GM19372 (cell line): ENCODE measurements around the gene ICAM3.

Experiments used
- ATAC-seq: cut with Tn5 transposase; IDR thresholded peaks from one replicate; pipeline ENCODE4 v1.9.1; 2021; ENCODE audit warnings: mild to moderate bottlenecking, low read depth, moderate library complexity; ENCODE audit not compliant: unreplicated experiment

The ICAM3 gene

GRCh38 chr19:10321874-10322835 is 17.3 kb downstream of the ICAM3 start:
- ATAC-seq: no peak

GRCh38 chr19:10321417-10321797 is 18.0 kb downstream of the ICAM3 start:
- ATAC-seq: no peak

GRCh38 chr19:10320602-10321416 is 18.6 kb downstream of the ICAM3 start:
- ATAC-seq: no peak

GRCh38 chr19:10318807-10319682 is 20.4 kb downstream of the ICAM3 start:
- ATAC-seq: no peak

- no peak for ATAC-seq
Measured at GRCh38 chr19:10317857-10318462, 21.5 kb downstream of the ICAM3 start.

- no peak for ATAC-seq
Measured at GRCh38 chr19:10317045-10317856, 22.2 kb downstream of the ICAM3 start.

- ATAC-seq: no peak
Measured at GRCh38 chr19:10316229-10317044, 23.0 kb downstream of the ICAM3 start.

GRCh38 chr19:10315335-10316214 is 23.8 kb downstream of the ICAM3 start, which contains the start of gene FDX2:
FDX2 (minus strand) TSS chr19:10316015; CDS start chr19:10315996, 19 bp downstream.
- ATAC-seq: peak; percentile 56

- no peak for ATAC-seq
Measured at GRCh38 chr19:10309423-10309822, 30.0 kb downstream of the ICAM3 start, which contains the start of gene ZGLP1. ZGLP1 (minus strand) TSS chr19:10309815.

GRCh38 chr19:10306327-10306726 is 33.1 kb downstream of the ICAM3 start:
- ATAC-seq: no peak

GRCh38 chr19:10305139-10305806 is 34.2 kb downstream of the ICAM3 start:
- no peak for ATAC-seq

GRCh38 chr19:10299545-10300458 is 39.6 kb downstream of the ICAM3 start:
- no peak for ATAC-seq

- ATAC-seq: no peak
Measured at GRCh38 chr19:10295847-10296591, 43.4 kb downstream of the ICAM3 start.

- no peak for ATAC-seq
Measured at GRCh38 chr19:10295305-10295846, 44.0 kb downstream of the ICAM3 start.

GRCh38 chr19:10294368-10294697 is 45.1 kb downstream of the ICAM3 start:
- ATAC-seq: no peak
